ENCODE measurements around the gene GTF2H2.
"Not testable (repeated sequence)": the region's sequence is repeated elsewhere in the genome, so short reads cannot be mapped to it uniquely, and the experiment has no call there.

GRCh38 chr5:71025289-71025953, 42.1 kb downstream of the GTF2H2 start, which contains the start of gene NAIP:
- not testable (repeated sequence) for TF ChIP-seq EZH2 (IDR thresholded peaks at IDR 0.05); POLR2AphosphoS5 (IDR thresholded peaks at IDR 0.05; ENCODE audit: borderline replicate concordance, low read depth, low read length)
